HEK293 (cell line): ENCODE measurements around the gene NISCH.
A peak's percentile ranks its signal among the peaks of the same experiment; 100 is the strongest.

Experiments
- CTCF ChIA-PET: fragments of 350-600 bp; formaldehyde crosslinking; extraction: SDS; loops from one replicate; lab custom pipeline; 2021; ENCODE audit warnings: antibody characterized with exemption; lab: Yijun Ruan, JAX
- POLR2A ChIA-PET: fragments of 300-600 bp; formaldehyde crosslinking; extraction: SDS; loops from one replicate; lab custom pipeline; 2020; ENCODE audit warnings: antibody characterized with exemption, inconsistent platforms; lab: Yijun Ruan, JAX
- H3K27ac ChIP-seq: fragments of 200-500 bp; sonication (Bioruptor generic); 2 replicates; pipeline ENCODE4 v1.5.1; 2014; ENCODE audit warnings: low read depth, low read length, control low read depth, inconsistent platforms; ENCODE audit errors: extremely low read depth
- H3K36me3 ChIP-seq, 2 experiments: fragments of 200-500 bp in 1 of 2; sonication (Bioruptor generic) in 1 of 2; 1 replicate in 1 of 2; 2 replicates in 1 of 2; pipeline ENCODE4 v1.5.1; 2014 to 2017; ENCODE audit warnings: inconsistent platforms in 2 of 2, low read length in 2 of 2; ENCODE audit not compliant: control insufficient read depth in 2 of 2, insufficient read depth in 1 of 2
- H3K4me1 ChIP-seq: fragments of 200-500 bp; sonication (Bioruptor generic); 2 replicates; pipeline ENCODE4 v1.5.1; 2014; ENCODE audit warnings: mild to moderate bottlenecking, low read length, inconsistent platforms; ENCODE audit not compliant: control insufficient read depth, insufficient read depth
- H3K4me3 ChIP-seq: 2 replicates; pipeline ENCODE4 v1.5.1; 2011; ENCODE audit warnings: low read depth, mild to moderate bottlenecking, control low read depth, low read length, moderate library complexity
- H3K9me3 ChIP-seq: fragments of 200-500 bp; sonication (Bioruptor generic); 2 replicates; pipeline ENCODE4 v1.5.1; 2014; ENCODE audit warnings: low read depth, low read length, inconsistent platforms; ENCODE audit not compliant: control insufficient read depth, insufficient read depth
- EGR2 ChIP-seq: fragments of 450-650 bp; formaldehyde crosslinking; IDR thresholded peaks from 2 replicates; pipeline ENCODE4 v1.5.1; 2016; ENCODE audit warnings: low read depth, missing biosample characterization, missing genetic modification characterization
- FEZF1 ChIP-seq: fragments of 450-650 bp; formaldehyde crosslinking; IDR thresholded peaks from 2 replicates; pipeline ENCODE4 v1.5.1; 2016; ENCODE audit warnings: missing biosample characterization, missing genetic modification characterization
- HOXD13 ChIP-seq: sonication (generic); formaldehyde crosslinking; IDR thresholded peaks from 2 replicates; pipeline ENCODE4 v1.8.0; 2022; ENCODE audit warnings: missing genetic modification reagents, borderline replicate concordance
- REPIN1 ChIP-seq: fragments of 450-650 bp; formaldehyde crosslinking; IDR thresholded peaks from 2 replicates; pipeline ENCODE4 v1.5.1; 2017; ENCODE audit warnings: missing biosample characterization, missing genetic modification characterization, low read depth
- SETDB1 ChIP-seq: IDR thresholded peaks from one replicate; pipeline ENCODE4 v1.6.1; 2017; ENCODE audit warnings: mild to moderate bottlenecking, low read length, moderate library complexity, mixed read lengths; ENCODE audit not compliant: insufficient read length
- ZEB2 ChIP-seq: fragments of 450-650 bp; formaldehyde crosslinking; IDR thresholded peaks from 2 replicates; pipeline ENCODE4 v1.5.1; 2016; ENCODE audit warnings: missing biosample characterization, missing genetic modification characterization
- ZFHX2 ChIP-seq: fragments of 450-650 bp; formaldehyde crosslinking; conservative IDR thresholded peaks from 2 replicates; pipeline ENCODE4 v1.5.1; 2016; ENCODE audit warnings: missing biosample characterization, missing genetic modification characterization
- ZNF248 ChIP-seq: fragments of 450-650 bp; formaldehyde crosslinking; IDR thresholded peaks from 2 replicates; pipeline ENCODE4 v1.5.1; 2017; ENCODE audit warnings: missing biosample characterization, missing genetic modification characterization
- ZNF48 ChIP-seq: fragments of 450-650 bp; formaldehyde crosslinking; IDR thresholded peaks from 2 replicates; pipeline ENCODE4 v1.5.1; 2016; ENCODE audit warnings: missing biosample characterization, missing genetic modification characterization
- ZNF529 ChIP-seq: fragments of 450-650 bp; formaldehyde crosslinking; IDR thresholded peaks from 2 replicates; pipeline ENCODE4 v1.5.1; 2017; ENCODE audit warnings: missing genetic modification characterization, missing biosample characterization; ENCODE audit not compliant: insufficient replicate concordance
- ZNF549 ChIP-seq: fragments of 450-650 bp; IDR thresholded peaks from 2 replicates; pipeline ENCODE4 v1.5.1; 2018; ENCODE audit warnings: missing biosample characterization, missing genetic modification characterization, mild to moderate bottlenecking, inconsistent platforms, moderate library complexity
- ZNF677 ChIP-seq: fragments of 450-650 bp; IDR thresholded peaks from 2 replicates; pipeline ENCODE4 v1.5.0; 2018; ENCODE audit warnings: missing biosample characterization, mild to moderate bottlenecking, missing genetic modification characterization, moderate library complexity
- ZNF791 ChIP-seq: fragments of 450-650 bp; formaldehyde crosslinking; IDR thresholded peaks from 2 replicates; pipeline ENCODE4 v1.5.1; 2016; ENCODE audit warnings: missing biosample characterization, missing genetic modification characterization
- ZNF792 ChIP-seq: fragments of 450-650 bp; formaldehyde crosslinking; IDR thresholded peaks from 2 replicates; pipeline ENCODE4 v1.5.1; 2016; ENCODE audit warnings: missing biosample characterization, missing genetic modification characterization
- TF ChIP-seq, protein P1 (sequence below): fragments of 450-650 bp; formaldehyde crosslinking; IDR thresholded peaks from 2 replicates; pipeline ENCODE4 v1.5.1; 2016; ENCODE audit warnings: missing biosample characterization, missing genetic modification characterization
- TF ChIP-seq, protein P2 (sequence below): fragments of 450-650 bp; formaldehyde crosslinking; IDR thresholded peaks from 2 replicates; pipeline ENCODE4 v1.5.1; 2016; ENCODE audit warnings: missing biosample characterization, missing genetic modification characterization
- TF ChIP-seq, protein P3 (sequence below): fragments of 450-650 bp; formaldehyde crosslinking; IDR thresholded peaks from 2 replicates; pipeline ENCODE4 v1.5.1; 2016; ENCODE audit warnings: missing biosample characterization, missing genetic modification characterization

The NISCH gene

DNA sequence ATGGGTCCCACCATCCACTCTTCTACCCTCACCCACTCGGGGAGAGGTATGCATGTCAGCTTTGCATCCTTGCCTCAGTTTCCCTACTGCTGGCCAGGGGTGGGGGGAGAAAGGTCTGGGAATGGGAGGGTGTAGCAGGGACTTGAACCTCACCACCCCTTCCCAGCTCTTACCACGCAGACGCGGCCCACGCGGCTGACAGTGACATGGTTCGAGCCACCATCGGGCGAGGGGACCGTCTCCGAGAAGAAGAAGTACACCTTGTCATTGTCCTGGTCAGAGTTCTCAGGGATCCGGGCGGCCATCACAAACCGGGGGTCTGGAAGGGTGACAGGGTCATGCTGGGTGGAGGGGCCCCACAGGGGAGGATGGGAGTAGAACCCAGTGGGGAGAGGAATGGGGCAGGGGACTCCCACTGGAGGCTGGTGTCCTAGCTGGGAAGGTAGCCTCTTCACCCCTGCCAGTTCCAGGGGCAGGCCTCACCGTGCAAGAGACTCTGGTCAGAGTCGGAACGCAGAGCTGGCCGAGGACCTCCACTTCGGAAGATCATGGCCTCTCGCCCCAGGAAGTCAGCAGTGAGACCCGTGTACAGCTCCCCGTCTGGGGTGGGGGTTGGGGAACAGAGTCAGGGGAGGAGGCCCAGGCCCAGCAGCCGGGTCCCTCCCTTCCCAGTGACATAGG lies 14.2 kb upstream of the NISCH start (continued):
- TF ChIP-seq ZNF677 (tag by site-specific recombination) = no peak

DNA sequence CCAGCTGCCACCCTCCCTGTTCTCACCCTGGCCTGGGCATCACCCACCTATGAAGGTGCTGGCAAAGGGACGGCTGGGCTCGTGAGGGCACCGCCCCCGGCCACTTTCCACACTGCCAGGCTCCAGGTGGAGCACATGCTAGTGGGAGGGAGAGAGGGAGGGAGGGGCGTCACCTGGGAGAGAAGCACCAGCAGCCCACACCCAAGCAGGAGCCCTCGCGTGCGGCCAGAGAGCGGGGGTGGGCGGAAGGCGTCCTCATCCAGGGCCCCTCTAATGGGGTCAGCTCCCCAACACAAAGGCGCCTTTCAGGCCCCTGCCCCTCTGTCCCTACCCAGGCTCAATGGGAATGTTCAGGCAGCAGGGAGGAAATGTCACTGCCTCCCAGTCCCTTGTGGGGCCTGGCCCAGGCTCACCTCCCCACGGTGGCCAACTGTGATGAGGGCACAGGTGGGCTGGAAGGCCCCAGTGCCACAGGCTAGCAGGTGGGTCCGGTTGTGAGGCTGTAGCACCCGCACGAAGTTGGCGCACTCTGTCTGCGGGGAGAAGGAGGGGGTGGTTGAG lies 13.6 kb upstream of the NISCH start:
- H3K4me3 ChIP-seq = no peak overlapping the region
- H3K4me1 ChIP-seq = no peaks in the 10 kb centered on the region
- POLR2A ChIA-PET = no interaction called here
- no peaks in the 10 kb centered on the region for H3K9me3 ChIP-seq
- CTCF ChIA-PET = interaction anchor here (0.7 to 0.8 kb wide), 2 partner anchors 13 to 20 kb away, joined by 5 read pairs; no protein-coding TSS in a partner anchor
- H3K36me3 ChIP-seq = no peaks in the 10 kb centered on the region
- H3K27ac ChIP-seq = no peak overlapping the region
- TF ChIP-seq EGR2 = peak; percentile 36; the same call in 1 of the 2 replicates
- TF ChIP-seq ZFHX2 = peak; percentile 55
- TF ChIP-seq, protein P1, sequence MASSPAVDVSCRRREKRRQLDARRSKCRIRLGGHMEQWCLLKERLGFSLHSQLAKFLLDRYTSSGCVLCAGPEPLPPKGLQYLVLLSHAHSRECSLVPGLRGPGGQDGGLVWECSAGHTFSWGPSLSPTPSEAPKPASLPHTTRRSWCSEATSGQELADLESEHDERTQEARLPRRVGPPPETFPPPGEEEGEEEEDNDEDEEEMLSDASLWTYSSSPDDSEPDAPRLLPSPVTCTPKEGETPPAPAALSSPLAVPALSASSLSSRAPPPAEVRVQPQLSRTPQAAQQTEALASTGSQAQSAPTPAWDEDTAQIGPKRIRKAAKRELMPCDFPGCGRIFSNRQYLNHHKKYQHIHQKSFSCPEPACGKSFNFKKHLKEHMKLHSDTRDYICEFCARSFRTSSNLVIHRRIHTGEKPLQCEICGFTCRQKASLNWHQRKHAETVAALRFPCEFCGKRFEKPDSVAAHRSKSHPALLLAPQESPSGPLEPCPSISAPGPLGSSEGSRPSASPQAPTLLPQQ (tag by site-specific recombination) = no peak
- TF ChIP-seq ZNF48 (tag by site-specific recombination) = no peak
- no peak for TF ChIP-seq ZNF792

DNA sequence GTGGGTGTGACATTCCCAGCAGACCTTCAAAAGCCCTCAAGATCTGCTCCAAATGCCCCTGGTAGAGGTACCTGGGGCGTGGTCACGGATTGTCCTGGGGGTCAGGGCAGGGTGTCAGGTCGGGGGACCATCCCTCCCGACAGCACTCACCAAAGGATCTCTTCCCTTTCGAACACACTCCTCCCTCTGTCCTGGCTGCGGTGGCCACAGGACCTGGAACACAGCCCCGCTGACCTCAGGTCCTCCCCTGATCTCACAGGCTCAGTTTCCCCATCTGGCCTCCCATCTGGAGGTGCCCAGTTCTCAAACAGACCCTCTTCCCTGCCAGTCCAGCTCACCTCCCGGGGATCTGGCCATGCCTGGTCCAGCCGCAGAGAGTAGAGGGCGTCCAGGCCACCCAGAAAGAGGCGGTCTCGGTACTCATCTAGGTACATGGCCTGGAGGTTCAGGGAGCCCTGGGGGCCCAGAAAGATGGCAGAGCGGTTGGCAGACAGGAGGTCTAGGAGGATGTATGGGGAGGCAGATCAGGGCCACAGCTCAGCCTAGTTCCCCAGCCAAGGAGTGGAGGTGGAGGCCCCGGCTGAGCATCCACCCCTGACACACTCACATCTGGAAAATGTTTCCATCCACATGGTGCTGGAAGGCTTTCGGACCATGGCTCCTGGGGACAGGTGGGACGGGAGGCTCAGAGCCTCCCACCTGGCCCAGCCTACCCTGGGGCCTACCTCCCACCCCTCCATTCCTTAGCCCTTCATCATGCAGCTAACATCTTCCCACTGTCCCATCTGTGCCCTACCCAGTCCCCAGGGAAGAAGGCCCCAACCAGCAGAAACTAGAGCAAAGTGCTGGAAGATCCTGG lies 12.8 kb upstream of the NISCH start:
- peak; percentile 59 for TF ChIP-seq EGR2
- TF ChIP-seq ZNF529 (tag by site-specific recombination) = no peak
- TF ChIP-seq REPIN1 (tag by site-specific recombination) = no peak
- no peak for TF ChIP-seq ZNF248 (tag by site-specific recombination)
- peak; percentile 55 for TF ChIP-seq ZFHX2
- TF ChIP-seq FEZF1 = no peak
- H3K9me3 ChIP-seq = no peaks in the 10 kb centered on the region
- H3K27ac ChIP-seq = no peak overlapping the region
- ChIA-PET POLR2A (no interaction called here), CTCF (interaction anchor here (1.1 to 7.9 kb wide), 2 partner anchors 16 to 30 kb away, joined by 5 to 97 read pairs; no protein-coding TSS in a partner anchor)
- no peaks in the 10 kb centered on the region for H3K36me3 ChIP-seq
- no peaks in the 10 kb centered on the region for H3K4me1 ChIP-seq
- H3K4me3 ChIP-seq = no peak overlapping the region

DNA sequence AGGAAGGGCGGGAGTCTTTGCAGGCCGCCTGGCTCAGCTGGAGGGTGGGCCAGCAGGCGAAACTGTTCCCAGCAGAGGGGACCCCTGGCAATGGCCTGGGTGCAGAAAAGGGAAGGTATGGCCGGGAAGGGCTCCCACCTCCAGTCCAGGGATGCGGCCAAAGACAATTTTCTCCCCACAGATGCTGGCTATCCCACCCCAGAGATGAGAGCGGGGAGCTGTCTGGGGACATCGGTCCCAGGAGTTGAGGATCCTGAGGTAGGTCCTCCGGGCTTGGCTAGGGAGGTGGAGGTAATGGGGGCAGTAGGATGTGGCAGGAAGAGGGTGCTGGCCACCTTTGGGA lies 12.2 kb upstream of the NISCH start:
- ChIA-PET CTCF (interaction anchor here (1.1 to 7.9 kb wide), 2 partner anchors 16 to 31 kb away, joined by 5 to 97 read pairs; no protein-coding TSS in a partner anchor), POLR2A (no interaction called here)
- TF ChIP-seq ZNF549 (tag by site-specific recombination) = no peak
- TF ChIP-seq, protein P2, sequence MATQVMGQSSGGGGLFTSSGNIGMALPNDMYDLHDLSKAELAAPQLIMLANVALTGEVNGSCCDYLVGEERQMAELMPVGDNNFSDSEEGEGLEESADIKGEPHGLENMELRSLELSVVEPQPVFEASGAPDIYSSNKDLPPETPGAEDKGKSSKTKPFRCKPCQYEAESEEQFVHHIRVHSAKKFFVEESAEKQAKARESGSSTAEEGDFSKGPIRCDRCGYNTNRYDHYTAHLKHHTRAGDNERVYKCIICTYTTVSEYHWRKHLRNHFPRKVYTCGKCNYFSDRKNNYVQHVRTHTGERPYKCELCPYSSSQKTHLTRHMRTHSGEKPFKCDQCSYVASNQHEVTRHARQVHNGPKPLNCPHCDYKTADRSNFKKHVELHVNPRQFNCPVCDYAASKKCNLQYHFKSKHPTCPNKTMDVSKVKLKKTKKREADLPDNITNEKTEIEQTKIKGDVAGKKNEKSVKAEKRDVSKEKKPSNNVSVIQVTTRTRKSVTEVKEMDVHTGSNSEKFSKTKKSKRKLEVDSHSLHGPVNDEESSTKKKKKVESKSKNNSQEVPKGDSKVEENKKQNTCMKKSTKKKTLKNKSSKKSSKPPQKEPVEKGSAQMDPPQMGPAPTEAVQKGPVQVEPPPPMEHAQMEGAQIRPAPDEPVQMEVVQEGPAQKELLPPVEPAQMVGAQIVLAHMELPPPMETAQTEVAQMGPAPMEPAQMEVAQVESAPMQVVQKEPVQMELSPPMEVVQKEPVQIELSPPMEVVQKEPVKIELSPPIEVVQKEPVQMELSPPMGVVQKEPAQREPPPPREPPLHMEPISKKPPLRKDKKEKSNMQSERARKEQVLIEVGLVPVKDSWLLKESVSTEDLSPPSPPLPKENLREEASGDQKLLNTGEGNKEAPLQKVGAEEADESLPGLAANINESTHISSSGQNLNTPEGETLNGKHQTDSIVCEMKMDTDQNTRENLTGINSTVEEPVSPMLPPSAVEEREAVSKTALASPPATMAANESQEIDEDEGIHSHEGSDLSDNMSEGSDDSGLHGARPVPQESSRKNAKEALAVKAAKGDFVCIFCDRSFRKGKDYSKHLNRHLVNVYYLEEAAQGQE (tag by site-specific recombination) = no peak
- TF ChIP-seq ZNF791 (tag by site-specific recombination) = no peak
- TF ChIP-seq ZEB2 (tag by site-specific recombination) = no peak
- no peak for TF ChIP-seq SETDB1
- no peak for TF ChIP-seq HOXD13
- TF ChIP-seq, protein P3, sequence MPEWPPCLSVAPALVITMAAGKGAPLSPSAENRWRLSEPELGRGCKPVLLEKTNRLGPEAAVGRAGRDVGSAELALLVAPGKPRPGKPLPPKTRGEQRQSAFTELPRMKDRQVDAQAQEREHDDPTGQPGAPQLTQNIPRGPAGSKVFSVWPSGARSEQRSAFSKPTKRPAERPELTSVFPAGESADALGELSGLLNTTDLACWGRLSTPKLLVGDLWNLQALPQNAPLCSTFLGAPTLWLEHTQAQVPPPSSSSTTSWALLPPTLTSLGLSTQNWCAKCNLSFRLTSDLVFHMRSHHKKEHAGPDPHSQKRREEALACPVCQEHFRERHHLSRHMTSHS (tag by site-specific recombination) = no peak
- H3K4me1 ChIP-seq = no peaks in the 10 kb centered on the region
- no peak overlapping the region for H3K4me3 ChIP-seq
- no peaks in the 10 kb centered on the region for H3K9me3 ChIP-seq
- no peak overlapping the region for H3K27ac ChIP-seq
- H3K36me3 ChIP-seq = no peaks in the 10 kb centered on the region
